HCT116 (cell line): ENCODE measurements around the gene PSKH1. TPM values are rescaled to one million over a fixed set of nuclear protein-coding genes. Genes with fewer than 3 reads are reported as not detected.

Experiments used
- ATAC-seq: fragments of 200-7000 bp; cut with Tn5 transposase; 2 replicates; pipeline ENCODE4 v1.9.1; 2020; ENCODE audit warnings: mild to moderate bottlenecking, moderate library complexity
- BruUV-seq: library from RNA; stranded (reverse); fragments of 400-500 nt; replicated peaks from 2 replicates; lab custom pipeline; 2021; lab: Mats Ljungman, UMichigan
- CTCF ChIA-PET: fragments of 300-600 bp; sonication (Branson Sonifier 250); formaldehyde crosslinking; loops from one replicate; lab custom pipeline; 2021; ENCODE audit warnings: antibody characterized with exemption; lab: Charles Lee
- POLR2A ChIA-PET: fragments of 300-600, 350-600 bp; sonication (Branson Sonifier 250); formaldehyde crosslinking; loops from one replicate; lab custom pipeline; 2021; ENCODE audit warnings: antibody characterized with exemption; lab: Charles Lee
- RAD21 ChIA-PET, 2 experiments: fragments of 300-600 bp; sonication (Branson Sonifier 250); formaldehyde crosslinking; loops; one replicate each; lab custom pipeline; 2023; ENCODE audit warnings: low total read pairs in 2 of 2; ENCODE audit not compliant: uncharacterized antibody in 2 of 2, unreplicated experiment in 2 of 2, low non-redundant PET in 1 of 2; lab: Charles Lee
- DNase-seq: peaks from one replicate; pipeline ENCODE4 v3.0.0-alpha.2; 2010; ENCODE audit warnings: low read depth, low spot score
- H2AFZ ChIP-seq: fragments of 200-600 bp; shearing (Covaris generic), sonication (generic); 2 replicates; pipeline ENCODE4 v1.6.1; 2017; ENCODE audit warnings: low read depth, mixed run types, mixed read lengths, antibody characterized with exemption, low read length; ENCODE audit not compliant: poor library complexity, severe bottlenecking
- H3K27ac ChIP-seq: 2 replicates; pipeline ENCODE4 v1.5.1; 2012; ENCODE audit warnings: low read depth, low read length
- H3K27me3 ChIP-seq: fragments of 200-600 bp; sonication (generic); 2 replicates; pipeline ENCODE4 v1.6.1; 2016; ENCODE audit warnings: mixed run types, low read length, mixed read lengths; ENCODE audit not compliant: insufficient read depth
- H3K36me3 ChIP-seq, 2 experiments: fragments of 200-500 bp in 1 of 2; fragments of 200-600 bp in 1 of 2; sonication (Bioruptor generic) in 1 of 2; sonication (generic) in 1 of 2; 2 replicates each; pipeline versions ENCODE4 v1.5.1 to v1.6.1; 2014 to 2016; ENCODE audit warnings: low read length in 2 of 2, inconsistent platforms in 1 of 2, mixed read lengths in 1 of 2, mixed run types in 1 of 2; ENCODE audit not compliant: insufficient read depth in 2 of 2, control insufficient read depth in 1 of 2
- H3K4me1 ChIP-seq, 2 experiments: fragments of 200-600 bp in 1 of 2; sonication (generic) in 1 of 2; 2 replicates each; pipeline versions ENCODE4 v1.5.1 to v1.6.1; 2012 to 2017; ENCODE audit warnings: low read length in 2 of 2, inconsistent platforms in 1 of 2, mild to moderate bottlenecking in 1 of 2, mixed read lengths in 1 of 2, mixed run types in 1 of 2, moderate library complexity in 1 of 2; ENCODE audit not compliant: insufficient read depth in 2 of 2, control insufficient read depth in 1 of 2
- H3K4me2 ChIP-seq: fragments of 200-600 bp; sonication (generic); 2 replicates; pipeline ENCODE4 v1.6.1; 2017; ENCODE audit warnings: mixed run types, low read length, mixed read lengths
- H3K4me3 ChIP-seq, 2 experiments: fragments of 200-600 bp in 1 of 2; sonication (generic) in 1 of 2; replicated peaks in 1 of 2; 2 replicates each; pipeline ENCODE4 v1.5.1; 2011 to 2016; ENCODE audit warnings: low read length in 2 of 2, control low read depth in 1 of 2, low read depth in 1 of 2, mild to moderate bottlenecking in 1 of 2, mixed read lengths in 1 of 2, mixed run types in 1 of 2
- H3K79me2 ChIP-seq: fragments of 200-600 bp; sonication (generic); 2 replicates; pipeline ENCODE4 v1.6.1; 2017; ENCODE audit warnings: mild to moderate bottlenecking, mixed run types, low read length, moderate library complexity, mixed read lengths; ENCODE audit not compliant: insufficient read depth
- H3K9ac ChIP-seq: fragments of 200-600 bp; sonication (generic); 2 replicates; pipeline ENCODE4 v1.6.1; 2016; ENCODE audit warnings: low read length, mixed read lengths
- H3K9me2 ChIP-seq: fragments of 200-600 bp; sonication (generic), shearing (Covaris generic); 2 replicates; pipeline ENCODE4 v1.6.1; 2017; ENCODE audit warnings: mixed run types, mild to moderate bottlenecking, moderate library complexity; ENCODE audit not compliant: insufficient read depth
- H3K9me3 ChIP-seq, 2 experiments: fragments of 200-500 bp in 1 of 2; fragments of 200-600 bp in 1 of 2; sonication (Bioruptor generic) in 1 of 2; sonication (generic) in 1 of 2; 2 replicates each; pipeline ENCODE4 v1.6.1; 2014 to 2017; ENCODE audit warnings: low read length in 2 of 2, mixed read lengths in 2 of 2, inconsistent platforms in 1 of 2, low read depth in 1 of 2, mild to moderate bottlenecking in 1 of 2, mixed run types in 1 of 2, moderate library complexity in 1 of 2; ENCODE audit not compliant: control insufficient read depth in 1 of 2, insufficient read depth in 1 of 2
- H4K20me1 ChIP-seq: fragments of 200-600 bp; sonication (generic), shearing (Covaris generic); 2 replicates; pipeline ENCODE4 v1.6.1; 2017; ENCODE audit warnings: mixed run types, mild to moderate bottlenecking, moderate library complexity; ENCODE audit not compliant: insufficient read depth
- CEBPB ChIP-seq: IDR thresholded peaks from 2 replicates; pipeline ENCODE4 v1.6.1; 2012; ENCODE audit warnings: low read depth
- FOSL1 ChIP-seq: IDR thresholded peaks from 2 replicates; pipeline ENCODE4 v1.6.1; 2012; ENCODE audit warnings: low read depth
- SIN3A ChIP-seq: IDR thresholded peaks from 2 replicates; pipeline ENCODE4 v1.6.1; 2012; ENCODE audit warnings: low read depth
- ZFX ChIP-seq: fragments of 450-650 bp; IDR thresholded peaks from 2 replicates; pipeline ENCODE4 v1.6.1; 2017
- intact Hi-C: fragments of 100-400 bp; cut with micrococcal nuclease; formaldehyde crosslinking; loops from 2 replicates; pipeline ENCODE4 v1.10.0; 2022
- total RNA-seq: library from RNA; stranded (reverse); gene quantifications from one replicate; pipeline ENCODE4 v1.2.1, GENCODE V29; 2021; ENCODE audit not compliant: unreplicated experiment
- TF ChIP-seq, protein P1 (sequence below): IDR thresholded peaks from 2 replicates; pipeline ENCODE4 v1.6.1; 2012
- TF ChIP-seq, protein P2 (sequence below), 3 experiments: fragments of 200-600 bp in 1 of 3; sonication (generic) in 1 of 3; IDR thresholded peaks in 2 of 3; conservative IDR thresholded peaks in 1 of 3; 2 replicates each; pipeline ENCODE4 v1.5.1; 2012 to 2017; ENCODE audit warnings: low read depth in 2 of 3, low read length in 2 of 3, antibody characterized with exemption in 1 of 3, borderline replicate concordance in 1 of 3, control low read depth in 1 of 3, mild to moderate bottlenecking in 1 of 3, mixed read lengths in 1 of 3, mixed run types in 1 of 3, moderate library complexity in 1 of 3; ENCODE audit not compliant: insufficient read depth in 1 of 3

PSKH1 gene
- total RNA-seq, 1 experiment from 2014 or later, result 16.2 TPM

DNA sequence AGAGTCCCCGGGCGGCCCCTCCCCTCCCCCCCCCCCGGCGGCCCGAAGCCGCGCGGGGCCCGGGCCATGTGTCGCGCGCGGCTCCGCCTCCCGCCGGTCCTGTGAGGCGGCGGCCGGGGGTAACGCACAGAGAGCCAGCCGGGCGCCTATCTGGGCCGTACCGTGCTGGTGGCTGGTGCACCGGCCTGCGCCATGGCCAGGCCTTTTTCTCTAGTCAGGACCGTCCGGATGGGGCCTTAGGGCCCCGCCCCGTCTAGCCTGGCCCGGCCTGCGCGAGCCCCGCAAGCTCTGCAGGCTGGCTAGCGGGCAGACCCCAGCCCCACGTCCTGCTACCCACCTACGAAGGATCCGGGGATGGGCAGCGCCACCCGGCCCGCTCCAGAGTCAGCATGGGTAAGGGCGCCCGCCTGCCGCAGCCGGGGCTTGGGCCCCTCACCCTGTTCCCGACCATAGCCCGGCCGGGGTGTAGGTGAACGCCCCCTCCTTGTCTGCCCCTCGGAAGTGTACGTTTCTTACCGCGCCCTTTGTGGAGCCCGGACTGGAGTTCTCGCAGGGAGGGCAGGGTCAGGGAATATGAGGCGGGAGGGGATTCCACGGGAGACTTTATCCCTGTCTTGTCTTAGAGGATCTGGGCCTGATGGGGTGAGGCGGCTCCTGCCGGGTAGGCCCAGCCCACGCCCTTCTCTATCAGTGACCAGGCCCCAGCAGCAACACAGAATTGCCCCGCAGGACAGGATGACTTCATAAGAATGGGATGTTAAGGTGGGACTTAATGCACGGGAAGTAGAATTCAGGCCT is 45.8 kb upstream of the PSKH1 start, which contains the start of gene CENPT:
Gene CENPT, minus strand, starts transcription at position 630 of the 798 bp plus-strand sequence. CDS start 13,834 bp downstream, outside the sequence.
- Histone ChIP-seq H2AFZ (peak within 1 kb of the TSS; percentile 92), H3K79me2 (peaks cover 71% of the 10 kb centered on the region), H3K9me3 (no peaks in the 10 kb centered on the region), H4K20me1 (peaks cover 4% of the 10 kb centered on the region; the same call in 1 of the 2 replicates), H3K4me3 (peak within 1 kb of the TSS; percentile 83 to 96), H3K9me2 (no peaks in the 10 kb centered on the region), H3K4me1 (peaks cover 15 to 45% of the 10 kb centered on the region in 2 experiments), H3K27ac (peak within 1 kb of the TSS; percentile 83), H3K27me3 (no peaks in the 10 kb centered on the region), H3K4me2 (peak within 1 kb of the TSS; percentile 82), H3K9ac (peak within 1 kb of the TSS; percentile 93), H3K36me3 (peaks cover 4 to 6% of the 10 kb centered on the region in 2 experiments; a peak in 2 of 4 replicates)
- TF ChIP-seq, protein P1, sequence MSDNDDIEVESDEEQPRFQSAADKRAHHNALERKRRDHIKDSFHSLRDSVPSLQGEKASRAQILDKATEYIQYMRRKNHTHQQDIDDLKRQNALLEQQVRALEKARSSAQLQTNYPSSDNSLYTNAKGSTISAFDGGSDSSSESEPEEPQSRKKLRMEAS, result peak; percentile 36; the same call in 1 of the 2 replicates
- TF ChIP-seq FOSL1 (no peak), CEBPB (no peak), SIN3A (0 out of 2 replicates have a peak, but pooled peaks have one; percentile 24), ZFX (peak; percentile 89)
- TF ChIP-seq, protein P2, sequence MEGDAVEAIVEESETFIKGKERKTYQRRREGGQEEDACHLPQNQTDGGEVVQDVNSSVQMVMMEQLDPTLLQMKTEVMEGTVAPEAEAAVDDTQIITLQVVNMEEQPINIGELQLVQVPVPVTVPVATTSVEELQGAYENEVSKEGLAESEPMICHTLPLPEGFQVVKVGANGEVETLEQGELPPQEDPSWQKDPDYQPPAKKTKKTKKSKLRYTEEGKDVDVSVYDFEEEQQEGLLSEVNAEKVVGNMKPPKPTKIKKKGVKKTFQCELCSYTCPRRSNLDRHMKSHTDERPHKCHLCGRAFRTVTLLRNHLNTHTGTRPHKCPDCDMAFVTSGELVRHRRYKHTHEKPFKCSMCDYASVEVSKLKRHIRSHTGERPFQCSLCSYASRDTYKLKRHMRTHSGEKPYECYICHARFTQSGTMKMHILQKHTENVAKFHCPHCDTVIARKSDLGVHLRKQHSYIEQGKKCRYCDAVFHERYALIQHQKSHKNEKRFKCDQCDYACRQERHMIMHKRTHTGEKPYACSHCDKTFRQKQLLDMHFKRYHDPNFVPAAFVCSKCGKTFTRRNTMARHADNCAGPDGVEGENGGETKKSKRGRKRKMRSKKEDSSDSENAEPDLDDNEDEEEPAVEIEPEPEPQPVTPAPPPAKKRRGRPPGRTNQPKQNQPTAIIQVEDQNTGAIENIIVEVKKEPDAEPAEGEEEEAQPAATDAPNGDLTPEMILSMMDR (IDR thresholded peaks at IDR 0.05 in 2 of 3, conservative IDR thresholded peaks at IDR 0.05 in 1 of 3; ENCODE audit: borderline replicate concordance in 1 of 3, insufficient read depth in 1 of 3, low read depth in 2 of 3, low read length in 2 of 3), result no peak
- ChIA-PET RAD21 (interaction anchor here in 1 of 2 experiments (1.4 kb wide), 1 partner anchor 19 kb away, joined by 4 read pairs; no protein-coding TSS in a partner anchor), CTCF (no interaction called here), POLR2A (interaction anchor here (1.7 kb wide), 1 partner anchor 41 kb away, joined by 6 read pairs; the partner anchor contains the start of genes RANBP10 and TSNAXIP1)
- no peak for DNase-seq
- intact Hi-C loops, result no loop called here
- no TSS peak for BruUV-seq
- peak; percentile 63 for ATAC-seq
